Stimulated activated CD4-positive, alpha-beta T cell treated with anti-CD3 and anti-CD28 coated beads, Interleukin-2, amount 100 ng/mL, for 4 hours (primary cell): ENCODE data around the gene GALNT3.

Experiments used
- DNase-seq: peaks from one replicate; pipeline ENCODE4 v3.0.0-alpha.2; 2020; ENCODE audit warnings: low read depth

GALNT3 gene

GRCh38 chr2:165796129-165796528 lies 2.1 kb upstream of the GALNT3 start:
- DNase-seq = no peak

DNA sequence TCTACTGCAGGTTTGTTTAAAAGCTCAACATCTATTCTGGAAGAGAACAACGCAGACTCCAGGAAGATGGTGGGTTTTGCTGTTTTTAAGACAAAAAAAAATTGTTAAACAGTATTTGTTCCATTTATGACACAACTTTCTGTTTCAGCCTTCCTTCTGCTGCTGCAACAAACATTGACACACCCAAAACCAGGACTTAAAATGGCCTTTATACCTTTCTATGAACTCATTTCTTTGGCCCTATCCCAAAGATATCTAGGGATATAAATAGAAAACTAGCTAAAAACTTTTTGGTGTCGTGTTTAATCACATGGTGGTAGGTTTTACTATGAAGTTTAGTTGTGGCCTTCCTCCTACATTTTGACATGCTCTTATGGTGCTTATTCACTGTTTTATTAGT lies 964 bp upstream of the GALNT3 start:
- DNase-seq = no peak

DNA sequence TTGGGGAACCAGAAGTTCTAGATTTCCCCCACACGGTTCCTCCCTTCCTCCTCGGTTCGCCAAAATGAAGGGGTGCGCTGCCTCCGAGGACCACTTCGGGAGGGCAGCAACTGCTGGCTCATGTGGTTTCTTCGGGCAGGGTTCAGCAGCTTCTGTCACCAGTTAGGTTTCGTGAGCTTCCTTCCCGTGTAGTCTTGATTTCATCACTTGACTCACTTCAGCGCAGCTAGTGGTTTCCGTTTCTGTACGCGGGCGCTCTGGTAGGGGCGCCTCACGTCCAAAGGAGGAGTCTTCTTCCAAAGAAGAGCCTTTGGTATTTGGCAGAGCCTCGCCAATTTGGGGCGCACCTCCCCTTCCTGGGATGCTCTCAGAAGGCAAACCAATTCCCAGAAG lies 485 bp upstream of the GALNT3 start:
- DNase-seq = no peak

- no peak for DNase-seq
Observed at GRCh38 chr2:165793161-165793778, 777 bp downstream of the GALNT3 start.

GRCh38 chr2:165792104-165792454 lies 2.0 kb downstream of the GALNT3 start:
- DNase-seq = no peak

- no peak for DNase-seq
Observed at GRCh38 chr2:165791421-165792103, 2.5 kb downstream of the GALNT3 start.

DNA sequence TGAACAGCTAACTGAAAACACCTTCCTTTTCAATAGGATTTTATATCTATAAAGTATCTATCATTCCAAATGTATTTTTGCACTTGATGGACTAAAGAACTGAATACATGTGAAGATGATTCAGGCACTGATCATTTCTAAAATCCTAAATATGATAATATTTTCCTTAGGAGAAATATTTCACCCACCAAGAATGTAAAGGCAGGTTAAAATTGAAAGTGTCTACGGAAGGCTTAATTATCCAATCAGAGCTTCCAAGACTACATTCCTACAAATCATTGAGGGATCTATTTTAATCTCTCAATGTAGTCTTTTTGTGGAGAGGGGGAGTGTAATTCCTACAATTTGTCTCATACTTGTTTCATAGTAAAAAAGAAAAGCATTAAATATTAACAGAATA lies 3.6 kb downstream of the GALNT3 start:
- DNase-seq = no peak

DNA sequence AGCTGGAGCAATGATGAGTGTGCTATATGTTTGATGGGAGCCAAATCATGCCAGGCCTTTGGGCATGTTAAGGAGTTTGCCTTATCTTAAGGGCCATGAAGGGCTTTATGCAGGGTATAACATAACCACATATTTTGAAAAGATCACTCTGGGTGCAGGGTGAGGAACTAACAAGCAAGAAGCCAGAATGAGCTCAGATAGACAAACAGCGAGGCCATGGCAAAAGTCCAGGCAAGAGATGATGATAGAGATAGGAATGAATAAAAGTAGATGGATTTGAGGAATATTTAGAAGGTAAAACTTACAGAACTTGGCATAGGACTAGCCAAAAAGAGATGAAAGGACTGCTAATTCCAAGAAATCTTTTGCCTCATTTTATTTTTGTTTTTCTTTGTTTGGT lies 6.7 kb downstream of the GALNT3 start:
- no peak for DNase-seq

DNA sequence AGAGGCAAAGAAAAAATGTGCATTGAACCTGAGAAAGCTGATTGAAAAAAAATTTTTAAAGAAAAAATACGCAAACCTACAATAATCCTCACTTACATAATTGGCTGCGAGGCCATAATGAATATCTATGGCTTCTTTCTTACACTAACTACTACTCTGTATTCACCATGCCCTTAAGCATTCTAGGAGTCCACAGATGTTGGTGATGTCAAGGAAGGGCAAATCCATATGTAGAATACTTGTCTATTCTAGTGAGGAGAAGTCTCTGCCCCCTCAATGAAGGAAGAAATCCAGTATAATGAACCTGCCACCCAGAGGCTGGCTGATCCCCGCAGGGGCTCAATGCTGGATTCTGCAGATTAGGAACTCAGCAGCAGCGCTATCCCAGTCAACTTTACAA lies 14.3 kb downstream of the GALNT3 start:
- DNase-seq = no peak

- no peak for DNase-seq
Observed at GRCh38 chr2:165778653-165779451, 15.2 kb downstream of the GALNT3 start.

DNA sequence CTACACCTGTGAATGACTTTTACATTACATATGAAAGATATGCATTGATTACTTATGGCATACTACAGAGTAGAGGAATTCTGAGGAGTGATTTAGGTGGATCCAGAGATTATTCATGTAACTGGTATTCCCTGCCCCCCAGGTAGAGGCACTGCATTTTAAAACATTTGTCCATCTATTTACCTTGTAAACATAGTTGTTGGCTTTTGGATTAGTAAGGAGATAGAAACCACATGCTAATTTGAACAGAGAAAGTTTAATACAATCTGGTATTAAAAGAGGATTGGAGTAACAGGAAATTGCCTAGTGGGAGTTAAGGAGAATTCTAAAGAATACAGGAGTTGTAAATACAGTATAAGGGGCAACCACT lies 15.9 kb downstream of the GALNT3 start:
- DNase-seq = no peak

GRCh38 chr2:165777522-165778186 lies 16.4 kb downstream of the GALNT3 start:
- no peak for DNase-seq

DNA sequence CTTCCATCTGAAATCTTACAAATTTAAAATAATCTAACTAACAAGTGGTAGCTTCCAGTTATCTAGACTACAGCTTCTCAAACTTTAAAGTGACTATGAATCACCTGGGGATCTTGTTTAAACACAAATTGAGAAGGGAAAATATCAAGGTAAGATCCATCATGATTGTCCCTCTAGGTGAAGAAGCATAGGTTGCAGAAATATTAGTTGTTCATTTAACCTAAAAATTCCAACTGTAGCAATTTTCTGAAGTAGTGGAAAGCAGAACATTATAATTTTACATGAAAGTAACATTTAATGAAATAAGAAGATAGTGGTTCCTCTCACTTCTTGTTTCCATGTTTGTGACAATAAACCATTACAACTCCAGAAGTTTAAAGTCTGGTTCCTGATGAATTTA lies 17.3 kb downstream of the GALNT3 start:
- DNase-seq = no peak

- DNase-seq = no peak
Observed at GRCh38 chr2:165776013-165776412, 18.0 kb downstream of the GALNT3 start.

- DNase-seq = no peak
Observed at GRCh38 chr2:165773684-165774083, 20.4 kb downstream of the GALNT3 start.

DNA sequence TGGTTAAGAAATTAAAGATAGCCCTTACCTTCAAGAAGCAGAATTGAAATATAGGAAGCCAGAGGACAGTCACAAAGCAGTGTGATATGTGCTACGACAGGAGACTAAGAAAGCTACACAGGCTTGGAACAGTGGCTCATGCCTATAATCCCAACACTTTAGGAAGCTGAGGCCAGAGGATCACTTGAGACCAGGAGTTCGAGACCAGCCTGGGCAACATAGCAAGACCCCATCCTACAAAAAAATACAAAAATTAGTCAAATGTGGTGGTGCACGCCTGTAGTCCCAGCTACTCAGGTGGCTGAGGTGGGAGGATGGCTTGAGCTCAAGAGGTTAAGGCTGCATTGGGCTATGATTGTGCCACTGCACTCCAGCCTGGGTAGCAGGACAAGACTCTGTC lies 21.9 kb downstream of the GALNT3 start:
- DNase-seq = no peak

DNA sequence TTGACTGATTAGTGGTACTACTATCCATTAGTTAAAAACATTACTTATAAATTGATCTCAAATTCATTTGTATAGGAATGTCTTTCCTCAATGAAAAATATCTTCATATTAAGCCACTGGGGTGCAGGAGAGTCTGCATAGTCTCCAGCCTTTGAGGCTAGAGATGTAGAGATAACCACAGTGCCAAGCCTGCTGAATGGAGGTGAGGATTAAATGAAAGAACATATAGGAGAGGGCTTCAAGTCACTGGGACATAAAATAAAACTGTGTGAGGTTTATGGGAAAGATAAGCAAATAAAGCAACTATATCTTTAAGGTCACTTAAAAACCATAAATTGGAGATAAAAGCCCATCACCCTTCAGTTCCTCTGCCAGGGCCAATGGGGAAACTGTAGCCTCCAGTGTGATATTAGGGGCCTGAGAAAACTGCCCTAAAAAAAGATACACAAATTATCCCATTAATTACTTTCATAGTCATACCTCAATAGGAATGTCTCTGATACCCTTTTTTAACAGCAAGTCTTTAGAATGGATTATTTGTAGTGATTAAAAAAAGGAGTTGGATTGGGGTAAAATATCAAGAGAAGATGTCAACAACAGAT lies 27.6 kb downstream of the GALNT3 start:
- DNase-seq = no peak

- no peak for DNase-seq
Observed at GRCh38 chr2:165762723-165763122, 31.3 kb downstream of the GALNT3 start.

GRCh38 chr2:165757906-165758675 lies 36.0 kb downstream of the GALNT3 start:
- DNase-seq = no peak

DNA sequence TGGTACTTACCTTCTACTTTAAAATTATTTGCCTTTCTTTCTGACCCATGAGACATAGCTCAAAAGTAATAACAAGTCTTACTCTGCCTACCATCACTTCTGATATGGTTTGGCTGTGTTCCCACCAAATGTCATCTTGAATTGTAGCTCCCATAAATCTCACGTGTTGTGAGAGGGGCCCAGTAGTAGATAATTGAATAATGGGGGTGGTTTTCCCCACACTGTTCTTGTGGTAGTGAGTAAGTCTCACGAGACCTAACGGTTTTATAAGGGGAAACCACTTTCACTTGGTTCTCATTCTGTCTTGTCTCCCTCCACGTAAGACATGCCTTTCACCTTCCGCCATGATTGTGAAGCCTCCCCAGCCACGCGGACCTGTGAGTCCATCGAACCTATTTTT lies 47.5 kb downstream of the GALNT3 start:
- DNase-seq = no peak

GRCh38 chr2:165745916-165746315 lies 48.1 kb downstream of the GALNT3 start:
- DNase-seq = no peak

GRCh38 chr2:165743442-165743841 lies 50.6 kb downstream of the GALNT3 start:
- DNase-seq = no peak
